Activated CD4-positive, alpha-beta T cell treated with anti-CD3 and anti-CD28 coated beads, Interleukin-2, amount 10 ng/mL, durations not matched to agents 24 days and 14 days (primary cell): Measurements from ENCODE around the gene EIF2A. TPM values are rescaled to one million over a fixed set of nuclear protein-coding genes. Genes with fewer than 3 reads are reported as not detected.
"Not testable (repeated sequence)": the region's sequence is repeated elsewhere in the genome, so short reads cannot be mapped to it uniquely, and the experiment has no call there.

Source experiments
- DNase-seq: peaks from one replicate; pipeline ENCODE4 v3.0.0; 2022
- H3K27ac Mint-ChIP-seq: one replicate; pipeline ENCODE4 v1.8.0; 2022; ENCODE audit warnings: mild to moderate bottlenecking, mixed read lengths
- H3K27me3 Mint-ChIP-seq: one replicate; pipeline ENCODE4 v1.8.0; 2022; ENCODE audit warnings: mixed read lengths
- H3K36me3 Mint-ChIP-seq: one replicate; pipeline ENCODE4 v1.8.0; 2022; ENCODE audit warnings: low read depth, mild to moderate bottlenecking, mixed read lengths
- H3K4me1 Mint-ChIP-seq: one replicate; pipeline ENCODE4 v1.8.0; 2021; ENCODE audit warnings: mixed read lengths
- H3K4me3 Mint-ChIP-seq: one replicate; pipeline ENCODE4 v1.8.0; 2022; ENCODE audit warnings: mild to moderate bottlenecking, moderate library complexity, mixed read lengths
- H3K9me3 Mint-ChIP-seq: one replicate; pipeline ENCODE4 v1.8.0; 2021; ENCODE audit warnings: mixed read lengths
- intact Hi-C: fragments of 100-400 bp; cut with micrococcal nuclease; formaldehyde crosslinking; loops from one replicate; pipeline ENCODE4 v1.15.1; 2023
- total RNA-seq: library from RNA; stranded (reverse); gene quantifications from 2 replicates; pipeline ENCODE4 v1.2.3, GENCODE V29; 2022

EIF2A gene
- total RNA-seq = 125 and 133 TPM in 2 replicates

DNA sequence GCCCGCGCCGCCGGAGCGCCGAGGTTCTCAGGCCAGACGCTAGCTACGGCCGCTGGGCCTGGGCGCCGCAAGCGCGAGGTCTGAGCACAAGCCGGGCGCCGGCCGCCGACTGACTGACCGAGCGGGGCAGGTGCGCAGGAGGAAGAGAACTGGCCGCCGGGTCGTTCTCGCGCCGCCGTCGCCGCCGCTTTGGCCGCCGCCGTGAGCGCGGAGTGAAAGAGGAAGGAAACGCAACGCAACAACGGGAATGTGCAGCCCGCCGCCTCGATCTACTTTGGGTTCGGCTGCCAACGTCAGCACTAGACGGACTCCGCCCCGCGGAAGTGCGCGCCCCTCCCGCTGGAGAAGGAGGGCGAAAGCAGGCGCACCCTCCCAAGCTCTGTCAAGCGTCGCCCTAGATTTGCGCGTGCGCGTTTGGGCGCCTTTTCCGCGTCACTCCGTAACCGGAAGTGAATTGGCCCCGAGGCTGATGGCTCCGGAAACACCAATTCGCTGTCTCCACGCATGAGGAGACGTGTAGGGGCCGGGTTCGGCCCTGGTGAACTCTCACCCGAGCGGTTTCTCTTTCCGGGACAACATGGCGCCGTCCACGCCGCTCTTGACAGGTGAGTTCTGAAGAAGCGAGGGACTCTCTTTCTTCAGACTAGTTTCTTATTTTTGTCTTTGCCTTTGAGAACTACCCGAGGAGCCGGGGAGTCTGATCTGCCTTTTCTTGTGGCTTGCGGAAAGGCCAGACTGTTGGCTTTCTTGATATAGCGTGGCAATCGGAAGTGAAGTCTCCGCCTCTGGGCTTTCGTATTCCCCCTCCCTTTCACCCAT is at the start of gene EIF2A, which contains the start of gene SERP1:
Gene EIF2A (plus strand): TSS at position 562 of the 819 bp plus-strand sequence. CDS start 16 bp downstream, at position 578.
Gene SERP1 (minus strand): TSS at position 271 of the 819 bp plus-strand sequence. CDS start 361 bp downstream, outside the sequence.
- Mint-ChIP-seq H3K27me3 (no peaks in the 10 kb centered on the region), H3K4me3 (peak within 1 kb of the TSS; percentile 90), H3K4me1 (peaks cover 51% of the 10 kb centered on the region), H3K27ac (peak within 1 kb of the TSS; percentile 95), H3K9me3 (no peaks in the 10 kb centered on the region), H3K36me3 (peaks cover 61% of the 10 kb centered on the region)
- peak; percentile 100 for DNase-seq
- intact Hi-C loops = loop anchor here (1.0 to 2.0 kb wide), 8 partner anchors 36 to 844 kb away; partner anchors contain the start of genes ERICH6, GPR171, SELENOT and SIAH2

DNA sequence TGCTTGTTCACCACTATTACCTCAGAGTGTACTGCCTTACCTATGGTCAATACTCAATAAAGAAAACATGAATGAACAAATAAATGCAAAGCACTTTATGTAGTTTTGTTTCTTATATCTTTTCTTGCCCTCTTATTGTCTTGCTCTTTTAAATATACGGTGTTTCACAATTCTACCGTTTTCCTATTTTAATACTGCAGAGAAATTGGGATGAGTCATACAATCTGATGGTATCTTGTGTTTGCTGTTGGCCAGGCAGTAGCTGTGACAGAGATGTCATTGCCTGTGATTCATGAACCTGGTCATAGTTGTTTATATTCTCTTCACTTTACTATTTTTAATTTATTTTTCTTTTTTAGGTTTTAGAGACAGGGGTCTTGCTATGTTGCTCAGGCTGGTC is 48.6 kb upstream of the EIF2A start:
- Mint-ChIP-seq H3K4me1 (peaks cover 1% of the 10 kb centered on the region), H3K4me3 (no peak overlapping the region), H3K27ac (no peak overlapping the region), H3K9me3 (peaks cover 7% of the 10 kb centered on the region), H3K36me3 (no peaks in the 10 kb centered on the region), H3K27me3 (peaks cover 12% of the 10 kb centered on the region)
- DNase-seq = no peak
- intact Hi-C loops = loop anchor here (5.0 to 10.0 kb wide), 2 partner anchors 196 to 533 kb away; no protein-coding TSS in a partner anchor

GRCh38 chr3:150500960-150501359 is 45.6 kb upstream of the EIF2A start:
- H3K4me3 Mint-ChIP-seq, H3K27ac Mint-ChIP-seq, intact Hi-C loops, DNase-seq, H3K36me3 Mint-ChIP-seq, H3K9me3 Mint-ChIP-seq, H3K4me1 Mint-ChIP-seq: not testable (repeated sequence)
- peaks cover 13% of the 10 kb centered on the region for H3K27me3 Mint-ChIP-seq

DNA sequence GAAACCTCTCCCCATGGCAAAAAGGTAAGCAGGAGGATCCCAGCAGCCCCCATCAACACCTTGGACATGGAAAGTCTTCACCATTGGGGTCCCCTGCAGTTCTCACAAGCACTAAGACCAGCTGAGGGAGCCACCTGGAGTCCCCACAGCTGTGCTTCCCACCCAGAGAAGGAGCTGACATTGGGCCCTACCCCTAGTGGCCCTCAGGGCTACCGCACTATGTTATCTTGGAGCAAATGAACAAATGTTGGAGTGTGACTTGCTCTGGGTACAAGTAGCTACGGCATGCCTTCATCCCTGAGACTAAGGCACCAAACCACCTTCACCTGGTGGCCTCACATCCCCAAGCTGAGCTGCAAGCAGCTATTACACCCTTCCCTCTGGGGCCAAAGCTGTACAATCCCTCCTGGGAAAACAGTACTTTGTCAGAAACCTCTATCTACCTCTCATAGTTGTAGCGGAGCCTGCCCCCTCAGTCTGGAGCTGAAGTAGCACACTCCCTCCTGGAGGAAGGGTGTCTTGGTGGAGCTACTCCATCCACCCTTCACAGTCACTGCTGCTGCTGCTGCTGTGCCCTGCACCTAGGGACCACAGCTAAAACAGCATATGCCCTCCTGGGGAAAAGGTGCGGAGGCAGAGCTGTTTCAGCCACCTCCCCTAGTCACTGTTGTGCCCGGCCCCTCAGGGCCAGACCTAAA is 43.0 kb upstream of the EIF2A start:
- peaks cover 1% of the 10 kb centered on the region for H3K4me1 Mint-ChIP-seq
- no peak overlapping the region for H3K4me3 Mint-ChIP-seq
- H3K27me3 Mint-ChIP-seq = peaks cover 24% of the 10 kb centered on the region
- no peak for DNase-seq
- H3K9me3 Mint-ChIP-seq = peaks cover 10% of the 10 kb centered on the region
- no peaks in the 10 kb centered on the region for H3K36me3 Mint-ChIP-seq
- intact Hi-C loops = no loop called here
- no peak overlapping the region for H3K27ac Mint-ChIP-seq

GRCh38 chr3:150504483-150504882 is 42.1 kb upstream of the EIF2A start:
- H3K27ac Mint-ChIP-seq = no peak overlapping the region
- intact Hi-C loops = no loop called here
- H3K9me3 Mint-ChIP-seq = peaks cover 10% of the 10 kb centered on the region

GRCh38 chr3:150508401-150508800 is 38.2 kb upstream of the EIF2A start:
- Mint-ChIP-seq H3K9me3 (peaks cover 3% of the 10 kb centered on the region), H3K4me1 (peaks cover 2% of the 10 kb centered on the region), H3K27me3 (peaks cover 40% of the 10 kb centered on the region), H3K36me3 (no peaks in the 10 kb centered on the region), H3K27ac (no peak overlapping the region), H3K4me3 (no peak overlapping the region)
- intact Hi-C loops = no loop called here
- DNase-seq = no peak

More at GRCh38 chr3:150504483-150504882, 42.1 kb upstream of the EIF2A start:
- peaks cover 27% of the 10 kb centered on the region for H3K27me3 Mint-ChIP-seq
- H3K4me1 Mint-ChIP-seq = peaks cover 2% of the 10 kb centered on the region
- H3K36me3 Mint-ChIP-seq = no peaks in the 10 kb centered on the region
- no peak overlapping the region for H3K4me3 Mint-ChIP-seq
- DNase-seq = no peak

DNA sequence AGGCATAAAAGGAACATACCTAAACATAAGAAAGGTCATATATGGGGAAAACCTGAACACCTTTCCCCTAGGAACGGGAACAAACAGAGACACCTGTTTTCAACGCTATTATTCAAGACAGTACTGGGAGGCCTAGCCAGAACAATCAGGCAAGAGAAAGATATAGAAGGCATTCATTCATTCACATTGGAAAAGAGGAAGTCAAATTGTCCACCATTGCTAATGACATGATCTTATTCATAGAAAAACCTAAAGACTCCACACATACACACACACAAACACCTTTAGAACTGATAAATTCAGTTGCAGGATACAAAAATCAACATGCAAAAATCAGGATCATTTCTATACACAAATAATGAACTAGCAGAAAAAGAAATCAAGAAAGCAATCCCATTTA is 36.8 kb upstream of the EIF2A start:
- Mint-ChIP-seq H3K27me3 (peaks cover 40% of the 10 kb centered on the region), H3K4me3 (no peak overlapping the region), H3K27ac (no peak overlapping the region), H3K9me3 (peaks cover 3% of the 10 kb centered on the region), H3K4me1 (peaks cover 2% of the 10 kb centered on the region), H3K36me3 (no peaks in the 10 kb centered on the region)
- no peak for DNase-seq
- intact Hi-C loops = no loop called here

DNA sequence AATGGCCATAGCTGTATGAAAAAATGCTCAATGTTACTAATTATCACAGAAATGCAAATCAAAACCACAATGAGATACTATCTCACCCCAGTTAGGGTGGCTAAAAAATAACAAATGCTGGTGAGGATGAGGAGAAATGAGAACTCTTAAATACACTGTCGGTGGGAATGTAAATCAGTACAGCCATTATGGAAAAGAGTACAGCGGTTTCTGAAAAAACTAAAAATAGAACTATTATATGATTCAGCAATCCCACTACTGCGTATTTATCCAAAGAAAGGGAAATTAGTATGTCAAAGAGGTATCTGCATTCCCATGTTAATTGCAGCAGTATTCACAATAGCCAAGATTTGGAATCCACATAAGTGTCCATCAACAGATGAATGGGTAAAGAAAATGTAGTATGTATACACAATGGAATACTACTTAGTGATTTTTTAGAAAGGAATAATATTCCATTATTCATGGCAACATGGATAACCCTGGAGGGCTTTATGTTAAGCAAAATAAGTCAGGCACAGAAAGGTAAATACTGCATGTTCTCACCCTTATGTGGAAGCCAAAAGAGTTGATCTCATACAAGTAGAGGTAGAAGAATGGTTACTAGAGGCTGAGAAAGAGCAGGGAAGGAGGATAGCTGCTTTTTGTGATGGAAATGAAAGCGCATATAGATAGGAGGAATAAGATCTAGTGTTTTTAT is 35.3 kb upstream of the EIF2A start:
- Mint-ChIP-seq H3K27me3 (peaks cover 38% of the 10 kb centered on the region), H3K9me3 (peaks cover 8% of the 10 kb centered on the region), H3K4me3 (no peak overlapping the region), H3K36me3 (no peaks in the 10 kb centered on the region), H3K27ac (no peak overlapping the region), H3K4me1 (peaks cover 5% of the 10 kb centered on the region)
- DNase-seq = no peak
- intact Hi-C loops = no loop called here

GRCh38 chr3:150515210-150515609 is 31.4 kb upstream of the EIF2A start:
- H3K27ac Mint-ChIP-seq = no peak overlapping the region
- peaks cover 16% of the 10 kb centered on the region for H3K27me3 Mint-ChIP-seq
- peaks cover 11% of the 10 kb centered on the region for H3K9me3 Mint-ChIP-seq
- no peak overlapping the region for H3K4me3 Mint-ChIP-seq
- no peak for DNase-seq
- peaks cover 3% of the 10 kb centered on the region for H3K4me1 Mint-ChIP-seq
- H3K36me3 Mint-ChIP-seq = no peaks in the 10 kb centered on the region
- intact Hi-C loops = no loop called here

- no peak overlapping the region for H3K27ac Mint-ChIP-seq
- DNase-seq = no peak
- no peak overlapping the region for H3K4me3 Mint-ChIP-seq
- H3K27me3 Mint-ChIP-seq = peaks cover 5% of the 10 kb centered on the region
- H3K4me1 Mint-ChIP-seq = peaks cover 3% of the 10 kb centered on the region
- H3K9me3 Mint-ChIP-seq = peaks cover 11% of the 10 kb centered on the region
- intact Hi-C loops = no loop called here
- no peaks in the 10 kb centered on the region for H3K36me3 Mint-ChIP-seq
Observed at GRCh38 chr3:150519026-150519425, 27.6 kb upstream of the EIF2A start.

GRCh38 chr3:150520408-150520807 is 26.2 kb upstream of the EIF2A start:
- peaks cover 5% of the 10 kb centered on the region for H3K27me3 Mint-ChIP-seq

DNA sequence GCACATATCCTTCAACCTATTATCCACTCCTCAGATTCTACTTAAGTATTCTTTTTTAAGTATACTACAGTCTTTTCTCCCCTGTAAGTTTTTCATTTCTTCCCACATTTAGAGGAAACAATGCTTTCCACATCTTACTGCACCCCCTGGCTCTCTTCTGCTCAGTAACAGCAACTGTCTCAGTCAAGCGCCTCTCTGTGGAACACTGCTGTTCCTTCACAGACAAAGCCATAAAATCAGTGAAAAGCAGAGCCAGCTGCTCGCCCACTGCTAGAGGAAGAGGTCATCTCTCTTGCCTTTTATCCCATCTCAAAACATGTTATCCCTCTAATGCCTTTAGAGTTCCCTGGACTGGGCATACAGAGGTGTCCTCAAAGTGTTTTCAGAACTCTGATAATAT is 25.1 kb upstream of the EIF2A start:
- H3K27me3 Mint-ChIP-seq = peaks cover 5% of the 10 kb centered on the region
- H3K4me1 Mint-ChIP-seq = no peaks in the 10 kb centered on the region
- no peak overlapping the region for H3K4me3 Mint-ChIP-seq
- H3K9me3 Mint-ChIP-seq = peaks cover 6% of the 10 kb centered on the region
- DNase-seq = no peak
- H3K27ac Mint-ChIP-seq = no peak overlapping the region
- H3K36me3 Mint-ChIP-seq = no peaks in the 10 kb centered on the region
- intact Hi-C loops = no loop called here

More at GRCh38 chr3:150520408-150520807, 26.2 kb upstream of the EIF2A start:
- Mint-ChIP-seq H3K27ac (no peak overlapping the region), H3K4me1 (peaks cover under 1% of the 10 kb centered on the region), H3K4me3 (no peak overlapping the region), H3K36me3 (no peaks in the 10 kb centered on the region), H3K9me3 (peaks cover 9% of the 10 kb centered on the region)
- intact Hi-C loops = no loop called here
- no peak for DNase-seq

GRCh38 chr3:150523538-150523937 is 23.0 kb upstream of the EIF2A start:
- H3K9me3 Mint-ChIP-seq = no peaks in the 10 kb centered on the region
- no peak overlapping the region for H3K27ac Mint-ChIP-seq
- no peak overlapping the region for H3K4me3 Mint-ChIP-seq
- intact Hi-C loops = no loop called here
- H3K36me3 Mint-ChIP-seq = no peaks in the 10 kb centered on the region
- peaks cover 14% of the 10 kb centered on the region for H3K27me3 Mint-ChIP-seq
- DNase-seq = no peak
- no peaks in the 10 kb centered on the region for H3K4me1 Mint-ChIP-seq
